HG02884 (cell line): ENCODE measurements around the gene GLTPD2.

Experiments used
- ATAC-seq: cut with Tn5 transposase; IDR thresholded peaks from one replicate; pipeline ENCODE4 v1.9.1; 2021; ENCODE audit warnings: mild to moderate bottlenecking, moderate library complexity; ENCODE audit not compliant: unreplicated experiment

Gene GLTPD2

GRCh38 chr17:4771519-4772234 is 17.1 kb upstream of the GLTPD2 start, which contains the start of gene TM4SF5:
TM4SF5 (plus strand) TSS chr17:4771886; CDS start chr17:4771923, 37 bp downstream.
- ATAC-seq = no peak

- no peak for ATAC-seq
Observed at GRCh38 chr17:4772235-4772613, 16.5 kb upstream of the GLTPD2 start.

GRCh38 chr17:4777969-4778760 is 10.6 kb upstream of the GLTPD2 start:
- ATAC-seq = no peak

GRCh38 chr17:4780325-4780955 is 8.3 kb upstream of the GLTPD2 start:
- ATAC-seq = no peak

GRCh38 chr17:4782652-4783051 is 6.1 kb upstream of the GLTPD2 start:
- no peak for ATAC-seq

- no peak for ATAC-seq
Observed at GRCh38 chr17:4785311-4786105, 3.3 kb upstream of the GLTPD2 start.

- ATAC-seq = no peak
Observed at GRCh38 chr17:4786106-4786511, 2.7 kb upstream of the GLTPD2 start, which contains the start of gene VMO1. VMO1 (minus strand) TSS chr17:4786364; CDS start chr17:4786352, 12 bp downstream.

- no peak for ATAC-seq
Observed at GRCh38 chr17:4786516-4786915, 2.2 kb upstream of the GLTPD2 start.

GRCh38 chr17:4788159-4788806 is 481 bp upstream of the GLTPD2 start:
- ATAC-seq = no peak

GRCh38 chr17:4789701-4789950 is 862 bp downstream of the GLTPD2 start:
- ATAC-seq = no peak

- peak; percentile 64 for ATAC-seq
Observed at GRCh38 chr17:4789951-4790704, 1.4 kb downstream of the GLTPD2 start.

GRCh38 chr17:4790705-4791088 is 1.9 kb downstream of the GLTPD2 start:
- no peak for ATAC-seq

GRCh38 chr17:4795168-4795567 is 6.4 kb downstream of the GLTPD2 start:
- no peak for ATAC-seq

- no peak for ATAC-seq
Observed at GRCh38 chr17:4796552-4796920, 7.8 kb downstream of the GLTPD2 start.

- no peak for ATAC-seq
Observed at GRCh38 chr17:4800462-4801196, 11.9 kb downstream of the GLTPD2 start.

GRCh38 chr17:4802228-4802627 is 13.5 kb downstream of the GLTPD2 start, which contains the start of gene C17orf114:
C17orf114 (minus strand) TSS chr17:4802328.
- no peak for ATAC-seq

- ATAC-seq = peak; percentile 5
Observed at GRCh38 chr17:4806456-4806776, 17.7 kb downstream of the GLTPD2 start.

- peak; percentile 86 for ATAC-seq
Observed at GRCh38 chr17:4806777-4807604, 18.2 kb downstream of the GLTPD2 start, which contains the start of gene PLD2. PLD2 (plus strand) TSS chr17:4807152; CDS start chr17:4807773, 621 bp downstream.
